Activated CD8-positive, alpha-beta memory T cell treated with anti-CD3 and anti-CD28 coated beads, Interleukin-2, amount 50 U/mL, for 24 hours (primary cell): ENCODE data around the gene MYOZ3.

Source experiments
- DNase-seq: peaks from one replicate; pipeline ENCODE4 v3.0.0-alpha.2; 2020; ENCODE audit errors: extremely low read depth

The MYOZ3 gene

DNA sequence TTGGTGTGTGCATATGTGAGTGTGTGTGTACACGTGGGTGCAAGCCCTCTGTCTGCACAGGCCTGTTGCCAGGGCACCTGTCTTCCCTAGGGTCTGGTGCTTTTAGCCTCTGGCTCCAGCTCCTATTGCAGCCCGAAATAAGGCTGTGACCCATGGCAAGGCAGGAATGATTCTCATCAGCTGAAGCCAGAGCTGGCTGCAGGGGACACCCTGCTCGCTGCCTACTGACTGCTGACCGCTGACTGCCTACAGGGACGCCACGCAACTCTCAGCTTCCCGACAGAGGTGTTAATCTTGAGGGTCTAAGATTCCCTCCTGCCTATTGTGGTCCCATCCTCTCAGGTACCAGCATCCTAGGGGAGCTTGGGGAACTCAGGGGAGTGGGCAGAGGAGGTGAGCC, at the start of gene MYOZ3:
MYOZ3 (plus strand) TSS at position 166 of the 400 bp plus-strand sequence. CDS start 1,691 bp downstream, outside the sequence.
- no peak for DNase-seq

GRCh38 chr5:150612405-150612804, 48.6 kb upstream of the MYOZ3 start:
- DNase-seq, result no peak

DNA sequence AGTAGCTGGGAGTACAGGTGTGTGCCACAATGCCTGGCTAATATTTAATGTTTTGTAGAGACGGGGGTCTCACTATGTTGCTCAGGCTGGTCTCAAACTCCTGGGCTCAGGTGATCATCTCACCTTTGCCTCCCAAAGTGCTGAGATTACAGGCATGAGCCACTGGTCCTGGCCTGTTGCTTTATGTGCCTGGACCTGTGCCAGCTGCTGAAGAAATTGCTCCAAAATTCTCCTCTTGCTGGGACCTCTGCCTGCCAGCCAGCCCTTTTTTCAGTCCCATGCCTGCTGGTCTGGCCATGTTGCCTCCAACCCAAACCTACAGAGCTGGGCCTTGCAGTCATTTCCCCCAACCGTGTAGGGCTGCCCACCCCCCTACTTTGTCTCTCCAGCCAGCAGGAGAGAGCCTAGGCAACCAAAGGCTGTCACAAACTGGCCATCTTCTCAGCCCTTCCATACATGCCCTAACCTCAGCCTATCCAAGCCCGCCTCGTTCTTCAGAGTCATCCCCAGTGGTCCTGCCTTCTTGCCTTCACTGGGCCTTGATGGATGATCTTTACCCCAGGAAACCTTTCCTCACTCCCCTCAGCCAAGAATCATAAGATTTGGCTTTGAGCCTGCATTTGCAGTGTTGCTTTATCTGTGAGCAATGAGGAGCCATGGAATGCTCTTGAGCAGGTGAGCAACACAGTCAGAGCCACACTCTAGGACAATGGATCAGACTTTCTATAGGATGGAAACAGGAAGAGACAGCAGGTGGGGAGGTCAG, 48.0 kb upstream of the MYOZ3 start:
- no peak for DNase-seq

DNA sequence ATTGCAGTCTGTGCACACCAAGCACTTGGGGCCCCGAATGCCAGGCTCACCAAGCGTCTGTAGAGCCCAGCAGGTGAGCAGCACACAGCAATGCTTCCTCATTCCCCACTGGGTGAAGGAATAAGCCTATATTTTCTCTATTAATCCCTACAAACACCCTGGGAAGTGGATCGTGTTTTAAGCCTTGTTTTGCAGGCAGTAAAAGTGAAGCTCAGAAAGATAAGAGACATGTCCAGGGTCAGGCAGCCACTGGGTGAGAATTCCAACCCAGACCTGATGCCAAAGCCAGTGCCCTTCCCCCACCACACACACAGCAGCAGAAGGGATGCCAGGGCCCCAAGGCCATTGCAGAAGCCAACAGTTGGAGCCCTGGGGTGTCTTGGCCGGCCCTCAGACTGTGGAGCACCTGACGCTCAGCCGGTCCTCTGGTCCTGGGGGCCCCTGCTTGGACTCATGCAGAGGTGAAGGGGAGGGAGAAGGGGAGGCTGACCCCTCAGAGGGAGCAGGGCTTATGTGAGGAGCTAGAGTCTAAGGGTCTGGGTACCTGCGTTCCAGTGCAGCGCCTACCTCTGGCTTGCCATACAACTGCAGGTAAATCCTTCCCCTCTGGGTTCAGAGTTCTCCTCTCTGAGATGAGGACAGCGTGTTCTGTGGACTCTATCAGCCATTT, 46.9 kb upstream of the MYOZ3 start:
- DNase-seq, result no peak

DNA sequence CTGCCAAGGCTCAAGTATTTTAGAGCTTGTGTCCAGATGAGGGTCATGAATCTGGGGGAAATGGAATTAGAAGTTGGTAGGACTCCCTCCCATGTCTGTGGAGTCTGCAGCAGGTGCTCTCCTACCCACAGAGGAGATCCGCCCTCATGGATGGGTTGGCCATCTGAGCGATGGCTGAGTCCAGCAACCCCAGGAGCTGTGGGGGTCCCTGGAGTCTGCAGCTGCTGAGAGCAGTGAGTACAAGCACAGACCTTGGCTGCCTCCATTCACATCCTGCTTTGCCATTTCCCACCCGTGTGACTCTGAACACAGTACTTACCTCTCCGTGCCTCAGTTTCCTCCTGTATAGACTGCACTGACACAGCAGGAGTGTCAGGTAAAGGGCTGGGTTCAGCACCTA, 46.4 kb upstream of the MYOZ3 start:
- no peak for DNase-seq

- DNase-seq, result no peak
These were observed 45.8 kb upstream of the MYOZ3 start for GRCh38 chr5:150615141-150615699.

DNA sequence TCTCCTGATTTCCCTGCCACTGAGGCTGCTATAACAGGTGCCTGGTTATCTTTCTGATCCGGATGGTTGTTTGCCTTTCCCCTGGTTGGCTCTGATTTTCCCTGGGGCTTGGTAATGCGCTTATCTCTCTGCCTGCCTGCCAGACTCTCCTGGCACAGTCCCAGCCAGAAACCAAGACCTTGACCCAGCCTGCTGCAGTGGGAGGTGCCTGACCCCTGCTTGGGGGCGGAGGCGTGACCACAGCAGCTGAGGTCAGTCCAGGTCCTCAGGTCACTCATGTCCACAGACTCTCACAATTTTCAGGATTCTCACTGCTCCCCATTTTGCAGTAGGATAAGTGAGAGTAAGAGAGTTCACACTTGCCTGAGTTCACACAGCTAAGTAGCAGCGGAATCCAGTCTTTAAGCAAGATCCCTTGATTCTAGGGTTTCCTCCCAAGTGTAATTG, 45.0 kb upstream of the MYOZ3 start:
- no peak for DNase-seq

DNA sequence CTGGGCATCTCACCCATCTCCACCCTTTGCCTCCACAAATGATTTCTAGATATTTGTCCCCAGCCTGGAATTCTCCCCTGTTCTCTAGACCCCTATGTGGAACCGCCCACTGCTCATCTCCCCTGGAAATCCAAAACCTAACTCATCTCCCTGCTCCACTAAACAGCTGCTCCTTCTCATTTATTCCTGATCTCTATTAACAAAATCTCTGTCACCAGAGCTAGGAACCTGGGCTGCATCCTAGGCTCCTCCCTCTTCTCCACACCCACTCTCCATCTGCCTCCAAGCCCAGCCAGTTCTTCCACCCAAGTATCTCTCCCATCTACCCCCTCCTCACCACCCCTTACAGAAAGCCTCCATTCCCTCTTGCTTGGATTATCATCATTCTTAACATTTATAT, 44.5 kb upstream of the MYOZ3 start:
- no peak for DNase-seq

GRCh38 chr5:150618163-150618562, 42.9 kb upstream of the MYOZ3 start:
- DNase-seq, result no peak

DNA sequence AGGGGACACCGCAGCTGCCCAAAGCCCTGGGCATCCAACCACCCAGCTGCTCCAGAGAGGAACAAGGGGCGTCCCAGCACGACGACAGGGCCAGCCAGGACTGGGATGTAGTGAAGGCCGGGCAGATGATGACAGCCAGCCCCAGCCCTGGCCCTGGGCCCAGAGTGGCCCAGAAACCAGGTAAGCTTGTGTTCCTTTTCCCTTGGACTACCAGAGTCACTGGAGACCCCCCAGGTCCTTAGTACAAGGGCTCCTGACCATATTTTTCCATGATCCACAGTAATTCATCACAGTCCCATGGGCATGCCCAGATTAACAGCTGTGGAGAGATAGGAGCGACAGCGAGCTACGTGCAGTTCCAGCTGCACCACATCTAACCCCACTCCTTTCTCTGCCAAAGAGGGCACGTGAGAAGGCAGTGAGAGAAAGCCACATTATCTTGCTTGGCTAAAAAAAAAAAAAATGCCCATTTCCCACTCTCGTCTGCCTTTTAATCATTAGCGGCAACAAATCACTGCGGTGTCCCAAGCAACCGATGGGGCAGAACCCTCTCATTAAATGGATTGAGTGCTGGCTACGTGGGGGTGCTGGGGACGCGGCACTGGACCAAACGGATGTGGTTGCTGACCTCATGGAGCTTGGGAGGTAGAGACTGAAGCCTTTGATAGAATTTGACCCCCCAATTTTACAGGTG, 42.3 kb upstream of the MYOZ3 start:
- DNase-seq, result no peak

GRCh38 chr5:150619359-150620230, 41.5 kb upstream of the MYOZ3 start:
- no peak for DNase-seq

DNA sequence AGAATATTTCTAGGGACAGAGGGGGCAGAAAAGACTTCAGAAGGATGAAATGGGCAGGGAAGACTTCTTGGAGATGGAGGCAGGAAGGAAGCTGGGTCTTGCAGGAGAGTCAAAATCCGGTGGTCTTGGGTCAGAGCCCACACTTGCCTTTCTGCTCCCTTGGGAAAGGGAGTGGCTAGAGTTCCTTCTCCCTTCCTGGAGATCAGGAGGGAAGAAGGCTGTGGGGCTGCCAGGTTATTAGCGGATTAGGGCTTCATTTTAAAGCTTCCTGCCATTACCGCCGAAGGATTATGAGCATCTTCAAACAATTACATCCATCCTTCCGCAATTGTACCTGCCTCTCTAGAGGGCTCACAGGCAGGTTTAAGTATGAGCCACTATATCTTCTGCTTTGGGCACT, 39.8 kb upstream of the MYOZ3 start:
- DNase-seq, result no peak

DNA sequence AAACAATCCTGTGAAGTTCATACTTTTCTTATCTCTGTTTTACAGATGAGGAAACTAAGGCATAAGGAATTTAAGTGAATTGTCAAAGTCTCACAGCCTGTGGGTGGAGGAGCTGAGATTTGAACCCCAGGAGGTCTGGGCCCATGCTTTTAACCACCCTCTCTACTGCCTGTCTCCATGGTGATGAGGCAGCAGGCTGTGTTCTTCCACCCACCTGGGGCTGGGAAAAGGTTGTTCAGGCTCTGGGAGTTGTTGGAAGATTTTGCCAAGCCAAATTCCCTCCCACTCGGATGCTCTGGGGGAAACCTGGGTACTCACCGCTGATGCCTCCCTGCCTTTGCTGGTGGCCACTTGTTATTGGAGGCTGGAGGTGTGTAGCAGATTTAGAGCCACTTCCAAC, 38.9 kb upstream of the MYOZ3 start:
- DNase-seq, result no peak

DNA sequence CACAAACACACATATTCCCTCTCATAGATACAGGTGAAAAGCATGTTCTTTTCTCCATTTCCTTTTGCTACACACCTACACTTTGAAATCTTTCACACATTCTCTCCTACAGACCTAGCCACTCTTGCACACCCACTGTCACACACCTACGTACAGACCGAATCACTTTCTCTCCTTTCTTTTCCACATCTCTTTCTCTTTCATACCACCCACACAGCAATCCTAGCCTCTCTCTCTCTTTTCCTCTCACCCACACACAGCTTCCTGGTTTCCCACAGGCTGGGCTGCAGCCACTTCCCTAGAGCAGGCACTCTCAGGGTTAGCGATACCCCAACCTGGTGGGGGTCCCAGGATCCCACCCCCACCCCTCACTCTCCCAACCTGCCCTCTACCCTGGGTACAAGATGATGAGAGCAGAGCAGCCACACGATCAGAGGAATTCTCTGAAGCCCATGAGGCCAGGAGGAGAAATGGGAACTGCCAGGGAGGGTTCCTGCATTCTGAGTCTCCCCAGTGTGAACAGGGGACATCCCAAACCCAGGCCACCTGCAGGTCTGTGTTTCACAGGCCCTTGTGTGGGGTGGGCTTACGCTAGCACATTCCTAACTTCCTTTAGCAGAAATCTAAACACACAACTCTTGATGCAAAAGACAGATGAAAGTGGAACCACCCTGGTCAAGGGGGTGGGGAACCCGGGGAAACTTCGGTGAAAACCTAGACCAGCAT, 37.7 kb upstream of the MYOZ3 start:
- no peak for DNase-seq

GRCh38 chr5:150623878-150624216, 37.2 kb upstream of the MYOZ3 start:
- no peak for DNase-seq

- no peak for DNase-seq
These were observed 36.5 kb upstream of the MYOZ3 start for GRCh38 chr5:150624334-150625163.

DNA sequence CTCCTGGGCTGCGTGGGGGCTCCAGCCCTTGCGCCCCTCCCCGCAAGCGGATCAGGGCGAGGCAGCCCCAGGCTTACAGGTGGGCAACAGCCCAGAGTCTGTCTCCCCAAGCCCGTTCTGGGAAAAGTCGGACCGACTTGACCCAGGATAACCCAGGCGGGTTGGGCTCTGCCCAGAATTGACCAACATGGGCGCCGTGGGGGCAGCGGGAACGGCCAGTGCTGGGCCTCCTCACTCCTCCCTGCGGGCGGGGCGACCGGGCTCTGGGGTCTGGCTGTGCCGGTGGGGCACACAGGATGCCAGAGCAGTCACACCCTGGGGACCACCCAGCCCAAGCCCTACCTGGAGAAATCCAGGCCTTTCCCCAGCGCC, 35.9 kb upstream of the MYOZ3 start:
- no peak for DNase-seq

DNA sequence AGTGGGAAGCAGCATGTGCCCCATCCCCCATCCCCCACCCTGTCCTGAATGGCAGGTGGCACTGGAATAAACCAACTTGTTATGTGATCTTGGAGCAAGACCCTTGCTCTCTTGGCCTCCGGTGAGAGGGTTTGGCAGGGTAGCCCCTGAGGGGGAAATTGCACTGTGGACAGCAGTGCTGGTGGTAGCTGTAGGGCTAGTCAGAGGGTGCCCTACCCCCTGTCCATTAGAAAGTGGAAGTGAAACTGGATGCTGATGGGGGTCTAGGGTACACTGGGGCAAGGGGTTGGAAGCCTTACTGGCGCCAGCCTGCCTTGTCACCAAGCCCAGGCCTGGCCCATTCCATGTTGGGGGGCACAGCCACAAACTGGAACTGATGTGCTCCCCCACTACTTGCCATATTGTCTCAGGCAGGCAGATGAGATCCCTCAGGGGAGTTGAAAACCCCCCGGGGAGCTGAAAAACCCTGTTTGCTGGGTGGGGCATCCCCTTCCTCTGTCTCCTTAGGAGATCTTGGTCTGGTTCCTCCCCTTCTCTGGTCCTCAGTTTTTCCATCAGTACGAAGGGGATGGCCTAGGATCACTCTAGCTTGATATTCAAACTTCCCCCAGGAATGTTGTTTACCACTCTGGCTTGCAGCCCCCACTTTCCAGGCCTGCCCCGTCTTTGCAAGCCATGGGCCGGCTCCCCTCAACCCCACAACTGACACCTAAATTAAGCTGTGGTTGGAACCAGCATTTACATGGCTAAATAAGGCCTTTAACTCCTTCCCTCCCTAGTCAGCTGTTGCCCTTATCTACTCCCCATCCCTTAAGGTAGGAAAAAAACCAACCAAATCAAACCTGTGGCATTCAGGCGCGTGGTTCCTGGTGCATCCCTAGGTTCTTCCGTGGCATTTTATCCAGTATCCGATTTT, 35.0 kb upstream of the MYOZ3 start:
- DNase-seq, result no peak

DNA sequence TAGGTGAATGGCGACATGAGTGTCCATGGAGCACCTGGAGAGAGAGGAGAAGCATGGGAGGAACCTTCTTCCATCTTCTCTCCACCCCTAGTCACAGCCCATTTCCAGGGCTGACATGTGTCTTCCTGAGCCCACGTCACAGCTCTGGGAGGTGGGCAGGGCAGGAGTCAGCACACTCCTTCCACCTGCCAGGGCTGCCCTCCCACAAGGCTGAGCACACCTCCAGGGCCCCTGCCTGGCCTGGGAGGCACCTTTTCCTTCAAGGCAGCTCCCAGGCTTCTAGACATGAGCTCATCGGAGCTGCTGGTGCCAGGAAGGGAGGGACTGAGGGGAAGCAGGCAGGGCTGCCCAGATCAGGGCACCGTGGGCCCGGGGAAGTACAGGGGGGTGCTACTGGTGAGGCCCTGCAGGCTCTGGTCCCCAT, 34.2 kb upstream of the MYOZ3 start:
- no peak for DNase-seq
